ENCODE results near the gene STXBP5.

Gene STXBP5

DNA sequence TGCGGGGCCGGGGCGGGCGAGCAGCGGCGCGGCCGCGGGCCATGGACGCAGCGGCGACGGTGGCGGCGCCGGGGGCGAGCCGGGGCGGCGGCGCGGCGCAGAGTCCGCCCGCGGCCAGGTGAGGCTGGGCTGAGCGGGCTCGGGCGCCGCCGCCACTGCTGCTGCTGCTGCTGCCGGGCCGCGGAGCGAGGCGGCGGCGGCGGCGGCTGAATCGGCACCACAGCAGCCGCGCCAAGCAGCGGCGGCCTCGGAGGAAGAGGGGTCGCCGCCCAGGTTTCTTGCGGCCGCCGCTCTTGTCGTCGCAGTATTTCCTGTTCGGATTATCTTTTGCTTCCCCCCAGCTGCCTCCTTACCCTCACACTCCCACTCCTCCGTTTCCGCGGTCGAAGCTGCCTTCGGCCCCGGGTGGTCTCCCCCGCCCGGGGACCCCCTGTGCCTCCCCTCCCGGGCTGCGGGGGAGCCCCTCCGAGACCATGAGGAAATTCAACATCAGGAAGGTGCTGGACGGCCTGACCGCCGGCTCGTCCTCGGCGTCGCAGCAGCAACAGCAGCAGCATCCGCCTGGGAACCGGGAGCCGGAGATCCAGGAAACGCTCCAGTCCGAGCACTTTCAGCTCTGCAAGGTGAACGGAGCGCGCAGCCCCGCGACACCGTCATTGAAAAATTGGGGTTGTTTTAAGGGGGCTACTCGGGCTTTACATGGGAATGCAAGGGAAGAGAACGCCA, at the start of gene STXBP5:
STXBP5 (plus strand) TSS at position 358 of the 726 bp plus-strand sequence; CDS start at position 474, 116 bp downstream.
- peak in 2 of 3 experiments; percentile 8 to 16 for DNase-seq (ENCODE audit: low read depth in 2 of 3, low spot score in 2 of 3)

DNA sequence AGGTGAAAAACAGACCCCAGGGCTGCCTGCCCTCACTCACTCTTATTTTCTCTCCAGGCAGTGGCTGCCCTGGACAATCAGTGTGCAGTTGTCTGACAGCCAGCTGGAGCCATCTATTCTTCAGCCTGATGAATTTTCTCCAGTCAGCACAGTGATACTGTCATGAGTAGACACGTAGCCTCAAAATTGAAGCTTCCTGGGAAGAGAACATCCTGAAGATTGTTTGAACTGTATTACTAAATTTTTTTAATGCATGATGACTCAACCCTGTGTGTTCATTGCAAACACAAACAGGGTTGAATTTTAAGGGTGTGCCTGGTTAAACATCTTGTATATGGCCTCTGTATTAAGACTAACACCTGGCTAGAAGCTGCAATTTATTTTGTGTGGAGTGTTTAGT, 49.8 kb upstream of the STXBP5 start:
- no peak for DNase-seq (ENCODE audit: low read depth in 2 of 3, low spot score in 2 of 3)

DNA sequence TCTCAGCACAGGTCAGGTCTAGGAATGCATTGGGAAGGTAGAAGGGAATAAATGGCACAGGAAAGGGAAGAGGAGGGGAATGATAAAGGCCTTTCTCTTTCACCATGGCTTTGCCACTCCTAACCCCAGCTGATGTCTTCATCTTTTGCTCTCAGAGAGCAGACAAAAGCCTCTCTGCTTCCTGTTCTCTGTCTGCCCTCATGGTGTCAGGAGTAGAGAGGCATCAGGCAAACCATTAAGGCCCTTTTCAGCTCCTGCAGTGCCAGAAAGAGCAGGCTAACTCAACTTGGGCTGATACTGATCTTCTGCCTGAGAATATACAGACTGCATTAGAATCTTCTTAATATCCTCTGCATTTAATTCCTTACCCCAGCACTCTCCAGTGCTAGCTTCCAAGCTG, 48.0 kb upstream of the STXBP5 start:
- DNase-seq (ENCODE audit: low read depth in 2 of 3, low spot score in 2 of 3) = no peak

DNA sequence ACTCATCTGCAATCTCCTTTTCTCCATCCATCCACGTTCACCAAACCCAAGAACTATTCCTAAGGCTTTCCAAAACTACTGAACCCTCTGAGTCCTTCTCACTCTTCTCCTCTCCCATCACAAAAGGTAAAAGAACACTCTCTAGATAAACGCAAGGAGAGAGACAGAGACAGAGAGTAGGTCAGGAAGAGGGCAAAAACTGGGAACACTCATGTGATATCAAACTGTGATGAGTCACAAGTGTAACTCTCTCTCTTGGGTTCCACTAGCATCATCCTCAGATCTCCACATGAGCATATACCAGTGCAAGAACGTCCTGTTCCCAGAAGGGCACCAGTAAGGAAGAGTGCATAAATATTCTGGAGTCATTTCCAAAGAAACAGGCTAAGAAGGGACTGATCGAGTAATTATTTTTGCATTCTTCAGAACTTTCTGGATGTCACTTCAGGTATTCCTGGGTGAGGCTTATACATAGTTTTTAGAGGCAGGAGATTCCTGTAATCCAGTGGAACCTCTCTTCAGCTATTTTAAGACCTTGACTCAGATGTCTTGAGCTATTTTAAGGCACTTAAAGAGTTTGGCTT, 47.3 kb upstream of the STXBP5 start:
- no peak for DNase-seq (ENCODE audit: low read depth in 2 of 3, low spot score in 2 of 3)

DNA sequence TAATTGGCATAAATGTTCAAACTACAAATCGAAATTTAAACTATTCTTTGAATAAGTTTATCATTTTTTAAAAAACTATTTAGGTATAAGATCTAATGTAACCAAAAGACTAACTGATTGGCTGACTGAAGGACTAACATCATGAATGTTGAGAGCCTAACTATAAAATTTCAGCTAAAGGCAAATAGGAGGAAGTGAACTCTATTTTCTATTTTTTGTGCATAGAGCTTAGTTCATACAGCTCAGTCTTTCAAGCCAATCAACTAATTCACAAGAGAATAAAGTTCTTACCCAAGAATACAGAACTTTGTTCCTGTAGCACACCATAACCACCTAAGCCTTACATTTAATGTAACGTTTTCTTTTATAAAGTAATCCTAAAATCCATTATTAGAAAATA, 46.3 kb upstream of the STXBP5 start:
- DNase-seq (ENCODE audit: low read depth in 2 of 3, low spot score in 2 of 3) = no peak

DNA sequence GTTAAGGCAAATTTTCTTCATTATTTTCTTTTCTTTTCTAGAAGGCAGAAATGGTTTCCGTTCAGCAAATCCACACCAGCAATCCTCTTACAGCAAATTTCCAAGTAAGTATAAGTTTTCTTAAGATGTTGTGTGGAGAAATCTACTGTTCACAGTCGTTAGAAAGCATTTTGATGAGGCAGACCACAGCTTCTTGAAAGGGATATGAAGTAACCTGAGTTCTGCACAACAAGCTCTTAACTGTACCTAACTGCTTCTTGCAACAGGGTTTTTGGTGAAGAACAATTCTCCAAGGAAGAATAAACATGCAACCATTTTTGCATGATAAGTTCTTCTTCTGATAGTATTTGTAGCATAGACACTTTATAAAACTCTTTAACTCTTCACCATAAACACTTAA, 45.3 kb upstream of the STXBP5 start:
- no peak for DNase-seq (ENCODE audit: low read depth in 2 of 3, low spot score in 2 of 3)

DNA sequence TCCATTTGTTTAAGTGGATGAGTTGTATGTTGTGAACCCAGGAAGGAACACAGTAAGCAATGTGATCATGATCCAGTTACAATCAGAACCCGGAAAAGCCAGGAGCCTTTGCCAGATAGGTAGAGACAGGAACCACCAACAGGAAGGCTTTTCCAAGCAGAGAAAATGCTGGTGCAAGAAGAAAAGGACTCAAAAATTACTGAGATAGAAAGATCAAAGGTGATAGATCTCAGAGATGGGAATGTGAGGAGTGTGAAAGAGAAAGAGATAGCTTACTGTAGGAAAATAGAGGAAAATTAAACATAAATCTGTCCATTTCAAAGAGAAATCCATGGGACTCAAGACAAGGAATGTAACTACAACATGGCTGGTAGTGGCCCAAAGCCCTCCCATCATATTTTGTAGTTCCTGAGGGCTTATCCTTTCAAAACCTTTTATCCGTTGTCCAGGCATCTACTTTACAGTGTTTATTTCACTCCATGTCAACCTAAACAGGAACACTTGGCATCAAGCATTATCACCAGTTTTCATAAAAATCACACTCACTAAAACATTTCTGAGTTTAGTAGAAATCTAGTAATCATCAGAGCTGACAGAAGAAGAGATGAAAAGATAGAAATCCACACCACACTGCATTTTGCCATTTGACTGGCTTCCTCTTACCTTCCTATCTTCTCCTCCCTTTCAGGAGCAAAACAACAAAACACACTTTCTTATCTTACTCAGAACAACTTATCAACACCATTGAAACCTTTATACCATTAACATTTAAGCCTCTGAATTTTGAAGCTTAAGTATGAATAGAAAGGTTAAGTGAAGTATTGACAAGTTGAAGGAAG, 44.5 kb upstream of the STXBP5 start:
- no peak for DNase-seq (ENCODE audit: low read depth in 2 of 3, low spot score in 2 of 3)

DNA sequence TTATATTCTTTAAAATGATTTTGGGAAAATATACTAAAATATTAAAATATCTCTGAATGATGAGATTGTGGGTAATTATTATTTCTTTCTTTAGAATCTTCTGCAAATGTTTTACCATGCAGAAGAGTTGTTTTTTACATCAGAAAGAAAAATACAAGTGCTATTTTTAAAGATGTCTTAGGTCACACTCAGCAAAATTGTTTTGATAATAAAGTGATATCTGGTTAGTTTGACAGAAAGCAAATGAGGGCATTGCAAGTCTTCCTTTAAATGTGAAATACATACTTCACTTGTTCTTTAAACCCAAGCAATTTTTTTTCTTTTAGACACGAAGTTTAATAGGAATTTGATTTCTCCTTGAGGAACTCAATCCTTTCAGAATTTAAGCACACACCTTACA, 43.6 kb upstream of the STXBP5 start:
- no peak for DNase-seq (ENCODE audit: low read depth in 2 of 3, low spot score in 2 of 3)

DNA sequence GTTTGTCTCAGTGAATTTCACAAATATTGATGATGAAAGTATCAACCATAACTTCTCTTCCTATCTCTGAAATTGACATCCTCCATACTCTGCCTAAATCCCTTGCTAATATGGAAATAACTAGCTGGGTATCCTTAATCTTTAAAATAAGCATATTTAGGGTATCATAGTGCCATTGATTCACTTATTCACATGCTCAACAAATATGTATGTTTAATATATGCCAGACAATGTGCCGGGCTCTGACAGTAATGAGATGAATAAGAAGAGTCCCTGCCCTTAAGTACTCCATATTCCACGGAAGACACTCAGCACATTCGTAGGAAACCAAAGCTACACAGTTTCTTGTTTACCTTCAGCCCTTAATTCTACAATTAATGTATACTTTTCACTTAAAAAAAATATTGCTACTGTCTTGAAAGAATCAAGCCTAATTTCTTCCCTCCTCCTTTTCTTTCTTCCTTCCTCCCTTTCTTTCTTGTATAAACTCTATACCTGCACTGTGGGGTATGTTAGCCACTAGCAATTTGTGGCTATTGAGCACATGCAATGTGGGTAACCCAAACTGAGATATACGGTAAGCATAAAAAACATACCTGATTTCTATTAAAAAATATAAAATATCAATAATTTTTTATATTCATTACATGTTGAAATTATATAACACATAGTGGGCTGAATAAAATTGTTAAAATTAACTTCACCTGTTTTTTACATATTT, 42.8 kb upstream of the STXBP5 start:
- DNase-seq (ENCODE audit: low read depth in 2 of 3, low spot score in 2 of 3) = no peak

DNA sequence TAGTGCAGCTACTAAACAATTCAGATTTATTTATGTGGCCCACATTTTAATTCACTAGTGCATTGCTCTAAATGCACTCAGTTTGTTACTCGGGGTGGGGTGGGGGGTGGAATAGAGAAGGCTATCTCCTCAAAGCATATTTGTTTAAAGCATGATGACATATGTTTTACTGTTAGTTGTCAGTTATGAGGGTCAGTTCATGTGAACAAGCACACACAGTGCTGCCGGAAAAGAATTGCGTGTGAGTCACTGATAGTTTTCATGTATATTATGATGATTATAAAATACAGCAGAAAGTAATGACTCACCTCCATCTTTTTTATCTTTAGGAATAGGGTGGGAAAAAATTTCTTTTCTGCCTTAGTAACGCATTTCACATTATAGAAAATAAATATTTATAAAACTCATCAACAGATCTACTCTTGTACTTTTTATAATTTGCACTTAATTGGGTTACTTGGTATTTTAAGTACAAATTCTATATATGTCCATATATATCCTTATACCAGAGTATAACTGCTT, 42.2 kb upstream of the STXBP5 start:
- no peak for DNase-seq (ENCODE audit: low read depth in 2 of 3, low spot score in 2 of 3)

DNA sequence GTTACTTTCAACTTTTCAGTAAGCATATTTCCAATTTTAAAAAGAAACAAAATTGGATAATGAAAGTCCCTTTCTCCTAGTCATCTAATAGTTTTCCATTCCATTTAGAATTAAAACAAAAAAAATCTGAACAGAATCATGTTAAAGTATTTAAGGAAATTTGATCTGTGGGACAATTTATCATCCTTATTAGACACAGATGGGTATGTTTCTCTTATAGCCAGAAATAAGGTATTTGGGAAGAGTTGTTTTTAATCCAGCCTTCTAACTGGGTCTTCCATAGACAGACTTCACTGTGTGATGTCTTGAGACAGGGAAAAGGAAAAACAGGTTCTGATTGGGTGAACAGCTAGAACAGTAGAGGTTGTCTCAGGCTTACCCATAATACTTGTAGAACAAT, 39.5 kb upstream of the STXBP5 start:
- no peak for DNase-seq (ENCODE audit: low read depth in 2 of 3, low spot score in 2 of 3)

DNA sequence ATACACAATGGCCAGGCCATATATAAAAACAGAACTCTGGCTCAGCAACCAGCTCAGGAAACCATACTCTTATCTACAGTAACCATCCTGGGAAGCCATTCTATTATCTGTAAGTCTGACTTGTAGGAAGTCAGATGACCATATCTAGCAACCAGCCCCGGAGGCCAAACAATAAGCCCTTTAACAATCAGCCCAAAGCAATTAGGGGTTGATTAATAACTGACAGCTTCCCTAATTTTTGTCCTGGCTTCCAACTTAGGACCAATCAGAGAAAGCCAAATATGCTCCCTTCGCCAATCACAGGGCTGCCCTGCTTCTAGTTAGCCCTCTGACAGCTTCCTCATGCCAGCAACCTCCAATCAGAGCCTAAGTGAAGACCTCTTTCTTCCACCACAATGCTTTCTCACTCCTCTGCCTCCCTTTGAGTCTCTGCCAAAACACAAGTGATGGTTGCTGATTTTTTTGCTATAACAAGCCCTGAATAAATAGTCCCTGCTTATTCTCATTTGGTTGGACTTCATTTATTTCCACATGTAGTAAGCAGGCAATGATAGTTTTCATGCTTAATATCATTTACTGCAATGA, 37.8 kb upstream of the STXBP5 start:
- DNase-seq (ENCODE audit: low read depth in 2 of 3, low spot score in 2 of 3) = no peak

DNA sequence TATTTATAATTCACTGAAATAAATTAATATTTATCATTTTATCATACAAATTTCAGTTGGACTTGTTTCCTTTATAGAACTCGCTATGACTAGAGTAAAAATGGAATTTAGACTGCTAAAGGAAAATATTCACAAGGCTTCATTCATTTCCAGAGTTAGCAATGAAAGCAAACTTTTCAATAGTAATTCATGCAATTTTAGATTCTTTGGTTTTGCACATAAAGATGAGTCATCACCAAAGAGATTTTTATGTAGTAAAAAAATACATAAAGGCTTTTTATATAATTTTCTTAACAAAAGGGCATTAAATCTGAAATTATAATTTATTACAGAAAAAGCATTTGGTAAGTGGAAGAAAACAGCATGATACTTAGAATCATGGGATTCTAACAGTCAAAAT, 37.2 kb upstream of the STXBP5 start:
- no peak for DNase-seq (ENCODE audit: low read depth in 2 of 3, low spot score in 2 of 3)

DNA sequence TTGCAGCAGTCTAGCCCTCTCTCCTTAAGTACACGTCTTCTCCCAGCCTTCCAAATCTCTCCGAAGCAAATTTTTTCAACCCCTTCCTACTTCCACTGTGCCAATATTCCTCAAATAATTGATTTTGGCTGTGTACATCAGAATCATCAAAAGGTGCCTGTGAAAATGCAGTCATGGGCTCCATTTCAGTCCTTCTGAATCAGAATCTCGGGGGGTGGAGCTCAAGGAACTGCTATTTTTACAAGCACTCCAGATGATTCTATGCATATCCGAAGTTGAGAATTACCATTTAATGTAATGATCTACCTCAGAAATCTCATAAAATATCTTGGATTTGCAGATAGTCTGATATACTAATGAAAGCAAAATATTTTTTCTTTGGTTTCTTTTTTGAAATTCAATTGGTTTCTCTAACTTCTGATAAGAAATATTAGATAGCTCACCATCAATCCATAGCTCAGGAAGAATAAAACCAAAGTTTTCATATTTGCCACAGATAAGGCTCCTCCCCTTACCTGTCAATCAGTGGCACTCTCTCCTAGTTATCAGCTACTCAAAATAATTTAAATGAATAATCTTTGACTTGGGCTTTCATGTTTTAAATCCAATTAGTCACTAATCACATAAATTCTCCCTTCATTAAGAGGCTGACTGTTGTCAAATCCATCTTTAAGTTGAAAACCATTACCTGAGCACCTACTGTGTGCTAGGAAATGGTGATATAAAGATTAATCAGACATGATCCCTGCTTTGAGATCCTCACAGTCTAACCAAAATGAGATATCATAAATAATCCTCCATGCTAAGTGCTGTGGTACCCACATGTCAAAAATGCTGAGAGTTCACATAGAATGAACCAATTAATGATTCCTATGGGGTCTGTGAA, 36.4 kb upstream of the STXBP5 start:
- DNase-seq (ENCODE audit: low read depth in 2 of 3, low spot score in 2 of 3) = no peak

DNA sequence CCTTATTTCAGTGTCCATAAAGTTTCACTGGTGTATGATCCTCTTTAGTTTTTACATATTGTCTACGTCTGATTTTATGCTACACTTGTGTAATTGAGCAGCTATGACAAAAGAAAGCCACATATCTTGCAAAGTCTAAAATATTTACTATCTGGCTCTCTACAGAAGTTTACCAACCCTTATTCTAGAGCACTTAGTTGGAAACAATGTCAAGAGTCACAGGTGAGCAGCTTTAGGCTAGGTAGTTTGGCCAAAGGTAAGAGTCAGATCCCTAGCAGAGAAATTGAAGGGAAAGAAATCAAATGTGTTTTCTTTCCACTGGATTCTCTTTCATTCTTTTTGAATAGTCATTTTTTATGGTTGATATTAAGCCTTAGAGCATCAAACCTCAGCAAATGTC, 34.7 kb upstream of the STXBP5 start:
- DNase-seq (ENCODE audit: low read depth in 2 of 3, low spot score in 2 of 3) = no peak

DNA sequence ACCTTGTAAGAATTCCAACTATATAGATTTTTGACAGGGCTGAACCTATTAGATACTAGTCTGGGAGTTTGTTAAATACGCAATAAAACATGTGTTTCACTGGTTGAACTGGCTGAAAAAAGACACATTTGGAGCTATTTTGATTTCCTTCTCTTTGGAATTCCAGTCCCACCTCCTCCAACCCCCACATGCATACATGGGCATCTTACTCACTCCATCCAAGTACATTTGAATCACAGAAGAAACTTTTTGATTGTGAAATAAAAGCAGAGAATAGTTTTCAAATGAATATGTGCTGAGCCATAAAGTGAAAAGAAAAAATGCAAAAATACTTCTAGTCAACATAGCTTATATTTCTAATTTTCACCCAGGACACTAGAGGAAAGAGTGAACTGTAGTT, 33.9 kb upstream of the STXBP5 start:
- DNase-seq (ENCODE audit: low read depth in 2 of 3, low spot score in 2 of 3) = no peak

DNA sequence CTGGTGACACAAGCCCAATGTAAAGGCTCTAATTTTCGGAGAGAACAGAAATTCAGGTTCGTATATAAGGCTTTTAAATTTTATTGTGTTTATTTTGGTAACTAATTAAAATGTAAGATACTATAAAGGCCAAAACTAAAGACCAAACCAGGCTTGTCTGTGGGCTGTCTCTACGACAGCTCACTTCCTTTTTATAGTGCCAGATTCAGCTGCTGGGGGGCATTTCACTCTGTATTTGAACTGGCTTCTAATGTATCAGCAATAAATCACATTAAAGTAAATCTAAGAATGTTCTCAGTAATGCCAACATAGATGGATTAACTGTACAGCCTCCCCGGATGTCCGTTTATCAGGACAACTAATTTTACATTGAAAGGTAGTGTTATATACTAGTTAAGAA, 31.1 kb upstream of the STXBP5 start:
- no peak for DNase-seq (ENCODE audit: low read depth in 2 of 3, low spot score in 2 of 3)

DNA sequence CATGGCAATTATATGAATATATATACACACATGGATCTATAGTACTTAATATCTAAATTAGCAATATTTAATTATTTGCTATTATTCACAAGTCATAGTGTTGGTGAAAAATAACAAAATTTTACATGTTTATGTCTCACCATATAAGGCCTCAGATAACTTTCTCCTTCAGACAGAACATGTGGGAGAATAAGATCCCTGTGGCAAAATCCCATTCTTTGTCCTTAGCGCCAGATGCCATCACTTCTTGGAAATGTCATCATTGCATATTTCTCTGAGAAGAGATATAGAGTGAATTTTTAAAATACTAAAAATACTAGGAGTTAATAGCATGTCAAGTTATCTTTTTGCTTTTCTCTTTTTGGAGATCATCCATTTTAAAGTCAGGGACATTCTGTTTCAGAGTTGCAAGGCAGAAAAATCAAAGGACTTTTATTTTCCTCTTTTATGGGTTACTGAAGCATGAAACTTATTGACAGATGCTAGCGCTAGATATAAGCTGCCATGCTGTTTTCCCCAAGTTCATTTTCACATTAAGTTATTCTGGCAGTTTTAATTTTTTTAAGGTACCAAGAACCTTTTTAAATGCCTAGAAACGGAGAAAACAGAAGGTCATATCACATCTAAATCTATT, 30.4 kb upstream of the STXBP5 start:
- DNase-seq (ENCODE audit: low read depth in 2 of 3, low spot score in 2 of 3) = no peak

DNA sequence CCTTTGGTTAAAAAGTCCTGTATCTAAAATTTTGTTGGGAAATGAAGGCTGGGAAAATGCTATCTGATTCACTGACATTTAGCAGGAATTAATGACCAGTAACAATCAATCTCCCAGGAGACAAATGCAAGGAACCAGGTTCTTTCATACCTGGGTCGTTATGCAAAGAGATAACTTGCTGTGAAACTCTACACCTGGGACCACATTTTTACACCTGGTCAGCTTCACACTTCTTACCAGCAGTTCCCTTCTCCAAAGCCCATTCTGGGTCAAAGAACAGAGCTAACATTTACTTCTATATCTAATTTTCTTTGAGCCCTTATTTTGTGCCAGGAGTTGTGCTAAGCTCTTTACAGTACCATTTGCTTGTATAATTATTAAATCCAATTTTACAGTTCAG, 27.4 kb upstream of the STXBP5 start:
- DNase-seq (ENCODE audit: low read depth in 2 of 3, low spot score in 2 of 3) = no peak

DNA sequence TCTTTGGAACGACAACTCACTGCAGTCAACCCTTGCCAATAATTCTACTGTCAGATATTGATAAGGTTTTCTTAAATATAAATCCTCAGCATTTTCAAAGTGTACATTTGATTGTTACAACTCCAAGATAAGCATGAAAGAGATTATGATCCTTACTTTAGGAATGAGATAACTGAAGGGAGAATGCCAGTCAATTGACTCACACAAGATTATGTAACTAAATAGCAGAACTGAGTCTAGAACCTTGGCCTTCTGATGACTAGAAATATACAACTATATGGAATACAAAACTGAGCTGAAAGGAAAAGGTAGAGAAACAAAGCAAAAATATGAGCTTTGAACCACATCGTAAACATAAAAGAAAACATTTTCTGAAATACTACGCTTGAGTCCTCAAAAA, 26.9 kb upstream of the STXBP5 start:
- DNase-seq (ENCODE audit: low read depth in 2 of 3, low spot score in 2 of 3) = no peak

Measured in activated CD8-positive, alpha-beta memory T cell treated with anti-CD3 and anti-CD28 coated beads for 48 hours (primary cell).